Measurements from ENCODE around the gene LCE1F. TPM values are rescaled to one million over a fixed set of nuclear protein-coding genes. Genes with fewer than 3 reads are reported as not detected.

LCE1F gene
- not detected in 2 replicates for total RNA-seq (2014; rRNA removed; shearing (Covaris generic))

- no peak for DNase-seq (ENCODE audit: low spot score)
Measured at GRCh38 chr1:152774875-152775274, at the start of gene LCE1F. Gene LCE1F, plus strand, starts transcription at chr1:152775140. Its CDS starts 1,232 bp downstream, at chr1:152776372.

- DNase-seq (ENCODE audit: low spot score): no peak
Measured at GRCh38 chr1:152725261-152725660, 49.7 kb upstream of the LCE1F start.

GRCh38 chr1:152728986-152729385, 46.0 kb upstream of the LCE1F start:
- DNase-seq (ENCODE audit: low spot score): no peak

GRCh38 chr1:152735648-152736047, 39.3 kb upstream of the LCE1F start:
- peak; percentile 21 for DNase-seq (ENCODE audit: low spot score)

GRCh38 chr1:152737997-152738396, 36.9 kb upstream of the LCE1F start:
- DNase-seq (ENCODE audit: low spot score): no peak

- no peak for DNase-seq (ENCODE audit: low spot score)
Measured at GRCh38 chr1:152739841-152740240, 35.1 kb upstream of the LCE1F start.

GRCh38 chr1:152741656-152742055, 33.3 kb upstream of the LCE1F start:
- no peak for DNase-seq (ENCODE audit: low spot score)

GRCh38 chr1:152743371-152744145, 31.4 kb upstream of the LCE1F start:
- no peak for DNase-seq (ENCODE audit: low spot score)

- peak; percentile 8 for DNase-seq (ENCODE audit: low spot score)
Measured at GRCh38 chr1:152745289-152745704, 29.6 kb upstream of the LCE1F start.

GRCh38 chr1:152745765-152746444, 29.0 kb upstream of the LCE1F start:
- DNase-seq (ENCODE audit: low spot score): no peak

GRCh38 chr1:152747831-152748230, 27.1 kb upstream of the LCE1F start:
- no peak for DNase-seq (ENCODE audit: low spot score)

- no peak for DNase-seq (ENCODE audit: low spot score)
Measured at GRCh38 chr1:152752225-152752624, 22.7 kb upstream of the LCE1F start.

- DNase-seq (ENCODE audit: low spot score): no peak
Measured at GRCh38 chr1:152753586-152753985, 21.4 kb upstream of the LCE1F start.

GRCh38 chr1:152756872-152757271, 18.1 kb upstream of the LCE1F start:
- DNase-seq (ENCODE audit: low spot score): no peak

- no peak for DNase-seq (ENCODE audit: low spot score)
Measured at GRCh38 chr1:152757747-152758146, 17.2 kb upstream of the LCE1F start, which contains the start of gene KPRP. Gene KPRP, plus strand, starts transcription at chr1:152758025. Its CDS starts 1,564 bp downstream, at chr1:152759589.

GRCh38 chr1:152758636-152759035, 16.3 kb upstream of the LCE1F start:
- DNase-seq (ENCODE audit: low spot score): no peak

- DNase-seq (ENCODE audit: low spot score): no peak
Measured at GRCh38 chr1:152759453-152760173, 15.3 kb upstream of the LCE1F start.

- DNase-seq (ENCODE audit: low spot score): no peak
Measured at GRCh38 chr1:152760551-152761190, 14.3 kb upstream of the LCE1F start.

- no peak for DNase-seq (ENCODE audit: low spot score)
Measured at GRCh38 chr1:152761609-152762213, 13.2 kb upstream of the LCE1F start.

GRCh38 chr1:152768847-152769533, 6.0 kb upstream of the LCE1F start:
- DNase-seq (ENCODE audit: low spot score): no peak

- no peak for DNase-seq (ENCODE audit: low spot score)
Measured at GRCh38 chr1:152770411-152770810, 4.5 kb upstream of the LCE1F start.

Measured in HT-29 (cell line).